Kidney capillary endothelial cell (primary cell): ENCODE results near the gene LINS1.
"Not testable (repeated sequence)": the region's sequence is repeated elsewhere in the genome, so short reads cannot be mapped to it uniquely, and the experiment has no call there.

Experiments used
- DNase-seq: peaks from one replicate; pipeline ENCODE4 v3.0.0-alpha.2; 2018; ENCODE audit warnings: low spot score

The LINS1 gene

GRCh38 chr15:100601163-100601562 lies 821 bp downstream of the LINS1 start:
- peak; percentile 31 for DNase-seq

GRCh38 chr15:100598655-100599054 lies 3.3 kb downstream of the LINS1 start:
- DNase-seq: no peak

- DNase-seq: no peak
These were observed 4.1 kb downstream of the LINS1 start for GRCh38 chr15:100597862-100598261.

GRCh38 chr15:100596792-100597191 lies 5.2 kb downstream of the LINS1 start:
- no peak for DNase-seq

GRCh38 chr15:100595964-100596363 lies 6.0 kb downstream of the LINS1 start:
- DNase-seq: no peak

GRCh38 chr15:100593431-100593830 lies 8.6 kb downstream of the LINS1 start:
- DNase-seq: no peak

GRCh38 chr15:100592898-100593297 lies 9.1 kb downstream of the LINS1 start:
- no peak for DNase-seq

- DNase-seq: no peak
These were observed 10.1 kb downstream of the LINS1 start for GRCh38 chr15:100591835-100592234.

GRCh38 chr15:100591163-100591562 lies 10.8 kb downstream of the LINS1 start:
- not testable (repeated sequence) for DNase-seq

- DNase-seq: no peak
These were observed 13.2 kb downstream of the LINS1 start for GRCh38 chr15:100588638-100589242.

- no peak for DNase-seq
These were observed 21.6 kb downstream of the LINS1 start for GRCh38 chr15:100580414-100580813.

GRCh38 chr15:100573526-100573925 lies 28.5 kb downstream of the LINS1 start:
- no peak for DNase-seq

GRCh38 chr15:100572362-100572983 lies 29.5 kb downstream of the LINS1 start:
- DNase-seq: peak; percentile 30

- DNase-seq: no peak
These were observed 30.3 kb downstream of the LINS1 start for GRCh38 chr15:100571592-100572167.

GRCh38 chr15:100570735-100571313 lies 31.2 kb downstream of the LINS1 start:
- DNase-seq: no peak

- no peak for DNase-seq
These were observed 31.7 kb downstream of the LINS1 start for GRCh38 chr15:100570275-100570674.

GRCh38 chr15:100569391-100569790 lies 32.6 kb downstream of the LINS1 start:
- no peak for DNase-seq

GRCh38 chr15:100566850-100567628 lies 34.9 kb downstream of the LINS1 start:
- DNase-seq: no peak

- no peak for DNase-seq
These were observed 36.4 kb downstream of the LINS1 start for GRCh38 chr15:100565591-100565990.

- no peak for DNase-seq
These were observed 41.7 kb downstream of the LINS1 start for GRCh38 chr15:100560323-100560722.

- DNase-seq: no peak
These were observed 42.7 kb downstream of the LINS1 start for GRCh38 chr15:100559330-100559729.

- no peak for DNase-seq
These were observed 43.2 kb downstream of the LINS1 start for GRCh38 chr15:100558771-100559254.
